SK-N-SH treated with all-trans-retinoic acid at 6 μM for 48 hours (cell line): ENCODE results near the gene WDR3.

Experiments used
- ATAC-seq: fragments of 200-7000 bp; cut with Tn5 transposase; 3 replicates; pipeline ENCODE4 v1.9.1; 2020; ENCODE audit warnings: mild to moderate bottlenecking, moderate library complexity
- ARNTL ChIP-seq: fragments of 450-650 bp; formaldehyde crosslinking; IDR thresholded peaks from 2 replicates; pipeline ENCODE4 v1.5.0; 2020; ENCODE audit warnings: low read depth, mild to moderate bottlenecking, moderate library complexity, borderline replicate concordance
- BACH2 ChIP-seq: fragments of 250-450 bp; sonication (Bioruptor Pico); IDR thresholded peaks from 2 replicates; pipeline ENCODE4 v1.9.0; 2021; ENCODE audit warnings: mild to moderate bottlenecking, borderline replicate concordance
- CREB5 ChIP-seq: fragments of 250-450 bp; sonication (Bioruptor Pico); IDR thresholded peaks from 2 replicates; pipeline ENCODE4 v1.5.1; 2020; ENCODE audit warnings: low read depth, mild to moderate bottlenecking, moderate library complexity
- CSDC2 ChIP-seq: fragments of 250-450 bp; sonication (Bioruptor Pico); IDR thresholded peaks from 2 replicates; pipeline ENCODE4 v1.5.0; 2020; ENCODE audit warnings: mild to moderate bottlenecking, moderate library complexity
- CSRNP3 ChIP-seq: fragments of 250-450 bp; sonication (Bioruptor Pico); IDR thresholded peaks from 2 replicates; pipeline ENCODE4 v1.5.1; 2021; ENCODE audit warnings: mild to moderate bottlenecking, moderate library complexity
- GLIS3 ChIP-seq: fragments of 250-450 bp; sonication (Bioruptor Pico); IDR thresholded peaks from 2 replicates; pipeline ENCODE4 v1.5.0; 2020; ENCODE audit warnings: mild to moderate bottlenecking, moderate library complexity
- ISL1 ChIP-seq: fragments of 250-450 bp; sonication (Bioruptor Pico); IDR thresholded peaks from 2 replicates; pipeline ENCODE4 v2.1.2; 2022; ENCODE audit warnings: mild to moderate bottlenecking, moderate library complexity
- OSR1 ChIP-seq: fragments of 250-450 bp; sonication (Bioruptor Pico); IDR thresholded peaks from 2 replicates; pipeline ENCODE4 v1.8.0; 2022; ENCODE audit warnings: moderate library complexity, mild to moderate bottlenecking, inconsistent platforms
- PATZ1 ChIP-seq: fragments of 250-450 bp; sonication (Bioruptor Pico); IDR thresholded peaks from 2 replicates; pipeline ENCODE4 v1.8.0; 2020; ENCODE audit warnings: mild to moderate bottlenecking, moderate library complexity, borderline replicate concordance
- POU6F1 ChIP-seq: fragments of 250-450 bp; sonication (Bioruptor Pico); IDR thresholded peaks from 2 replicates; pipeline ENCODE4 v1.8.0; 2021; ENCODE audit warnings: low read depth, mild to moderate bottlenecking, moderate library complexity, borderline replicate concordance
- PPARA ChIP-seq: fragments of 250-450 bp; sonication (Bioruptor Pico); IDR thresholded peaks from 2 replicates; pipeline ENCODE4 v1.5.0; 2020; ENCODE audit warnings: mild to moderate bottlenecking, borderline replicate concordance
- RARB ChIP-seq: fragments of 250-450 bp; sonication (Bioruptor Pico); IDR thresholded peaks from 2 replicates; pipeline ENCODE4 v1.8.0; 2021; ENCODE audit warnings: mild to moderate bottlenecking, moderate library complexity
- SNAI2 ChIP-seq: fragments of 250-450 bp; sonication (Bioruptor Pico); IDR thresholded peaks from 2 replicates; pipeline ENCODE4 v1.5.0; 2020; ENCODE audit warnings: mild to moderate bottlenecking, moderate library complexity
- TCF4 ChIP-seq: fragments of 250-450 bp; sonication (Bioruptor Pico); IDR thresholded peaks from 2 replicates; pipeline ENCODE4 v1.8.0; 2021; ENCODE audit warnings: mild to moderate bottlenecking, moderate library complexity, borderline replicate concordance
- TOX ChIP-seq: fragments of 250-450 bp; sonication (Bioruptor Pico); IDR thresholded peaks from 2 replicates; pipeline ENCODE4 v1.8.0; 2021; ENCODE audit warnings: mild to moderate bottlenecking, moderate library complexity, borderline replicate concordance
- TSHZ2 ChIP-seq: fragments of 250-450 bp; sonication (Bioruptor Pico); IDR thresholded peaks from 2 replicates; pipeline ENCODE4 v1.5.0; 2020; ENCODE audit warnings: mild to moderate bottlenecking, moderate library complexity
- ZC3H10 ChIP-seq: fragments of 250-450 bp; sonication (Bioruptor Pico); IDR thresholded peaks from 2 replicates; pipeline ENCODE4 v1.5.1; 2021; ENCODE audit warnings: mild to moderate bottlenecking, moderate library complexity
- ZFP3 ChIP-seq: fragments of 250-450 bp; sonication (Bioruptor Pico); IDR thresholded peaks from 2 replicates; pipeline ENCODE4 v1.5.0; 2020; ENCODE audit warnings: mild to moderate bottlenecking, moderate library complexity
- ZFP30 ChIP-seq: fragments of 450-650 bp; formaldehyde crosslinking; IDR thresholded peaks from 2 replicates; pipeline ENCODE4 v1.5.0; 2022; ENCODE audit warnings: mild to moderate bottlenecking, moderate library complexity
- ZNF565 ChIP-seq: fragments of 450-650 bp; formaldehyde crosslinking; conservative IDR thresholded peaks from 2 replicates; pipeline ENCODE4 v1.5.0; 2020; ENCODE audit warnings: low read depth, mild to moderate bottlenecking, moderate library complexity
- ZNF70 ChIP-seq: fragments of 450-650 bp; formaldehyde crosslinking; IDR thresholded peaks from 2 replicates; pipeline ENCODE4 v1.5.0; 2020; ENCODE audit warnings: mild to moderate bottlenecking, moderate library complexity

WDR3 gene

GRCh38 chr1:117905019-117905418, 24.5 kb upstream of the WDR3 start:
- TF ChIP-seq ZNF70 (no peak), BACH2 (CRISPR knock-in tag) (no peak), ISL1 (CRISPR knock-in tag) (no peak), RARB (CRISPR knock-in tag) (no peak), ZNF565 (no peak), TCF4 (CRISPR knock-in tag) (no peak), CSDC2 (no peak), PATZ1 (CRISPR knock-in tag) (no peak), SNAI2 (CRISPR knock-in tag) (no peak), CREB5 (CRISPR knock-in tag) (no peak), ZFP30 (CRISPR knock-in tag) (no peak), ZFP3 (no peak), CSRNP3 (CRISPR knock-in tag) (no peak), POU6F1 (CRISPR knock-in tag) (no peak), ARNTL (CRISPR knock-in tag) (no peak)
- no peak for ATAC-seq

- ATAC-seq = no peak
- TF ChIP-seq CREB5 (CRISPR knock-in tag) (no peak), CSDC2 (no peak), TSHZ2 (no peak), CSRNP3 (CRISPR knock-in tag) (no peak), OSR1 (CRISPR knock-in tag) (no peak), TOX (CRISPR knock-in tag) (no peak), ZNF565 (no peak), BACH2 (CRISPR knock-in tag) (no peak), PATZ1 (CRISPR knock-in tag) (no peak), TCF4 (CRISPR knock-in tag) (no peak), PPARA (CRISPR knock-in tag) (no peak), ZC3H10 (no peak), GLIS3 (CRISPR knock-in tag) (no peak), ZFP3 (no peak), ISL1 (CRISPR knock-in tag) (no peak), ARNTL (CRISPR knock-in tag) (no peak)
Observed at GRCh38 chr1:117911051-117911450, 18.5 kb upstream of the WDR3 start.
